ENCODE results near the gene TOMT.
A peak's percentile ranks its signal among the peaks of the same experiment; 100 is the strongest.

TOMT gene, protein sequence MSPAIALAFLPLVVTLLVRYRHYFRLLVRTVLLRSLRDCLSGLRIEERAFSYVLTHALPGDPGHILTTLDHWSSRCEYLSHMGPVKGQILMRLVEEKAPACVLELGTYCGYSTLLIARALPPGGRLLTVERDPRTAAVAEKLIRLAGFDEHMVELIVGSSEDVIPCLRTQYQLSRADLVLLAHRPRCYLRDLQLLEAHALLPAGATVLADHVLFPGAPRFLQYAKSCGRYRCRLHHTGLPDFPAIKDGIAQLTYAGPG

DNA sequence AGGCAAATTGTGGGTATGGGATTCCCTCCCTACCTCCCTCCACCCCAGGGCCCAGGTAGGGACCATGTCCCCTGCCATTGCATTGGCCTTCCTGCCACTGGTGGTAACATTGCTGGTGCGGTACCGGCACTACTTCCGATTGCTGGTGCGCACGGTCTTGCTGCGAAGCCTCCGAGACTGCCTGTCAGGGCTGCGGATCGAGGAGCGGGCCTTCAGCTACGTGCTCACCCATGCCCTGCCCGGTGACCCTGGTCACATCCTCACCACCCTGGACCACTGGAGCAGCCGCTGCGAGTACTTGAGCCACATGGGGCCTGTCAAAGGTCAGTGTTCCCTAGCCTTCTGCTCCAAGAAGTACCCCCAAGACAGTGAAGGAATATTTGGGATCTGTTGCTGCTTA is at the start of gene TOMT:
TSS of gene TOMT (plus strand) at position 37 of the 400 bp plus-strand sequence. CDS start at position 65, 28 bp downstream.
- no peak for DNase-seq (ENCODE audit: low spot score)

DNA sequence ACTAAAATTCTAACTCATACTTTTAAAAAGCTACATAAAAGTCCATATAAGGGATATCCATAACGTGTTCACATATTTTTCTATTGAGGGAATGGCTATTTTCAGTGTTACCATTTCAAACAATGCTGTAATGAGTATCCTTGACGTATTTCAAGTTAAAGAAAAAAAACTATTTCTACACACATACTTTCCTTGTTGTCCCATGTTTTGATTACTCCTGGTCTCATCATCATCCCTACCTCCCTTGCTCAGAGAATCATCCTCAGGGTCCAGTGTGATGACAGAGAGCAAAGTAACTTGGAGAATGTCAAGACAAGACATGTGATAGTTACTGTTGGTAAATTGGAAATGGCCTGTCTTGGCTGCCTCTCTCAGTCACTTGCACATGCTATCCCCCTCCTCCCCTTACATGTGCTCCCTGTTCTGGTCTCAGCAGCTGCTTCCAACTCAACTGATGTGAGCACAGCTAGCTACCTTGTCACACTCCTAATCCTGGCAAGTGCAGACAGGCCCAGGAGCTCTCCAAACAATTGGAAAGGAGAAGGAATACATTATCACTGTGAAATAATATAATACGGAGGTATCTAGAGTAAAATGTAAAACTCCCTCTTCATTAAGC is 47.2 kb upstream of the TOMT start:
- DNase-seq (ENCODE audit: low spot score) = no peak

DNA sequence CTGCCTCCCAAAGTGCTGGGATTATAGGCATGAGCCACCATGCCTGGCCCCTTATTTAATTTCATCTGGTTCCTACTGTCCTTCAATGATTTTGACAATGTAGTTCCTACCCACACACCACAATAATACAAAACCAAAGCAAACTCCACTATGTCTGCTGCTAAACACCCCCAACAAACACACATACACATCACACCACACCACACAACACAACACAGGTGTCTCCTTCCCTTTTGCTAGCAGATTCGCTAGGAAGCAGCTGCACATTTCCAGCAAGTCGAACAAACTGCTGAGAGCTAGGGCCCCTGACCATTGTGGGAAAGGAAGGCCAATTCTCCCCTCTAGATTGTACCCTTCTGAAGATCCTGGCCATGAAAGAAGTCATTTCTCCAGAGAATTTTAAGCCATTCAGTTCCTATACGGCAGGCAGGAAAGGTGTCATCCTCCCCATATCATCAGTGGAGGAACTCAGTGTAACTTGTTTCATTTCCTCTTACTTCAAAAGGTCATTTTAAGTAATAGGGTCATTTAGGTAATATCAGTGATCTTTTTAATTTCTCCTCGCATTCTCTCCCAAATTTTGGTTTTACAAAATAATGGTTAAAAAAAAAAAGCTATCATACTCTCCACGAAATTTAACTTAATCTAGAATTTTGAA is 43.9 kb upstream of the TOMT start:
- no peak for DNase-seq (ENCODE audit: low spot score)

DNA sequence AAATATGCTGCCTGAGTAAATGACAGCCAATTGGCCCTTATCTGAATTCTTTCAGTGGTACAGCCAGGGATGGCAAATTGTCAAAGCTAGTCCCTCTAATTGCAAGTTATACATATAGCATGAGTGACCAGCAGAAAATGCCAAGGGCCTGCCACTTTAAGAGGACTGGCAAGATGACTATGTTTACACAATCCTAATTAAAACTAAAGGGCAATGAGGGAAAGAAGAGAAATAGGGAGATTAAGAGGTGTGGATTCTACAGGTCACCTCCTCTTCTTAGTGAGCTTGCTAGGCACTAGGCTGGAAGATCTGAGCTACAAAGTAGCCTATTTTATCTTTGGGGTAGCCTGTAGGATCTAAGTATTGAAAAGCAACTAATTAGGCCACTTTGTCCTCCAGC is 38.9 kb upstream of the TOMT start:
- no peak for DNase-seq (ENCODE audit: low spot score)

DNA sequence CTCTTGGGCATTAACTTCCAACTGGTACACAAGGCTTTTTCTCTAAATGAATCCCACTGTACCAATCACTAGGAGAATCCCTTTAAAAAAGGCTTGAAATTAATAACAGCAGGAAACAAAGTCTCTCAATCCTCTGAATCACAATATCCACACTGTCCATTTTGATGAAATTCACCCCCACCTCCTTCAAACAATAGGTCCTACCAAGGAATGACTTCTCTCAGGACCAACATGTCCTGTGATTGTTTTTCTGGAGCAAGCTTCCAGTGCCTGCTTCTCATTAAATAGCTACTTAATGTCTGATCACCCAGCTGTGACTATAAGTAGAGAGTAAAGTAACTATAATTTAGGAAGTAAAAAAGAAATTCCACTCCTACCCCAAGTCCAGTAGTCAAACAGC is 38.5 kb upstream of the TOMT start:
- DNase-seq (ENCODE audit: low spot score) = no peak

DNA sequence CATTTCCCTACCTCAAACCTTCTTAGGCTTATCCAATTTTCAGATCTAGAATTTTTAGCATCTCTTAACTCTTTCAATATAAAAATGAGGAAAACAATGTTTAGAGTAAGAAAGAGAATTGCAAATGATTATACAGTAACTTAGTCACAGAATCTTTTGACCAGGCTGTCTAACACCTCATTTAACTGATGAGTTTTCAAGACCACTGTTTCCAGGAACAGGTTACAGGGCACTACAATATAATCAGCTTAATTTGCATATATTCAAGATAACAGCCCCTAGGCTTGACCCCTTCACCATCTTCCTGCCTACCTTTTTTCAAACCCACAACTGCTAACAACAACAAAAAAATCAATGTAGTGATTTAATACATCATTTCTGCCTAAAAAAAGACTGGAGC is 38.0 kb upstream of the TOMT start:
- DNase-seq (ENCODE audit: low spot score) = no peak

DNA sequence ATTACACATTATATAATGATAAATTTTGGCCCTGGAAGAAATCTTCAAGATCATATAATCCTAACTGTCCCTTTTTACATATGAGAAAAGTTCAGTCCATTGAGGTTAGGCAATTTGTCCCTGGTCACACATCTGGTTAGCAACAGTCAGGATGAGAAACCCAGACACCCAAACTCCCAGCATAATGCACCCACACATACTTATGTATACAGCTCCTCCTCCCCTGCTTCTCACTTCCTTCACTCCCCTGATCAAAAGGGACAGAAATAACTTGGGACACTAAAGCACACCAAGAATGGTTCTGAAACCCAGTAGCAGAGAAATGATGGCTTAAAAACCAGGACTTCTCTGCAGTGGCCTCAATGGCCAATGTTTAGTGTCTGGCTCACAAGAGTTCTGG is 36.5 kb upstream of the TOMT start:
- DNase-seq (ENCODE audit: low spot score) = no peak

DNA sequence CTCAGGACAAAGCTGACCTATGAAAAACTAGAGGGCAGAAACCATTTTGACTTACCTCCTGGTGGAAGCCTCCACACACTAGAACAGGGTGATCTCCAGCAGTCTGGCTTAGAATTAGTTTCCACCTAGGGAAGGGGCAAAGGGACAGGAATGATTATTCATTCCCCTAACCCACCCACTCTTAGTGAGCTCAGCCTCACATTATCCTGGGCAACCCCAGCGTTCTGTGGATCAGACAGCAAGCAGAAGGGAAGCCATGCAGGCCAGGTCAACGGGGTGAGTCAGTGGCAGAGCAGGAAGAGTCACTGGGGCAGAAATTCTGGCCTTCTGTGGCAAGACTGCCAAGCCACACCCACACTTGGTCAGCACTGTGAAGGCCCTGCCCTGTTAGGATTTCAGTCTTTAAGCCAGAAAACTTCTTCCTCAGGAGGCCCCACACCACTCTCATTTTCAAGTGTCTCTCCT is 35.9 kb upstream of the TOMT start:
- DNase-seq (ENCODE audit: low spot score) = no peak

DNA sequence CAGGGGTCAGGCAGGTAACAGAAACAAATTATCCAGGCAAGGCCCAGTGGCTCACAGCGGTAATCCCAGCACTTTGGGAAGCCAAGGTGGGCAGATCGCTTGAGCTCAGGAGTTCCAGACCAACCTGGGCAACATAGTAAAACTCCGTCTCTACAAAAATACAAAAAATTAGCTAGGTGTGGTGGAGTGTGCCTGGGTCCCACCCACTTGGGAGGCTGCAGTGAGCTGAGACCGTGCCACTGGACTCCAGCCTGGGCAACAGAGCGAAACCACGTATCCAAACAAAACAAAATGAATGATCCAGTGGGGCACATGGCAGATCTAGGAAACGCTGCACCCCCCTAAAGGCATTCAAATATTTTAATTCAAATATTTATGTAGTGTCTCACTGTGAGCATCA is 35.2 kb upstream of the TOMT start:
- no peak for DNase-seq (ENCODE audit: low spot score)

DNA sequence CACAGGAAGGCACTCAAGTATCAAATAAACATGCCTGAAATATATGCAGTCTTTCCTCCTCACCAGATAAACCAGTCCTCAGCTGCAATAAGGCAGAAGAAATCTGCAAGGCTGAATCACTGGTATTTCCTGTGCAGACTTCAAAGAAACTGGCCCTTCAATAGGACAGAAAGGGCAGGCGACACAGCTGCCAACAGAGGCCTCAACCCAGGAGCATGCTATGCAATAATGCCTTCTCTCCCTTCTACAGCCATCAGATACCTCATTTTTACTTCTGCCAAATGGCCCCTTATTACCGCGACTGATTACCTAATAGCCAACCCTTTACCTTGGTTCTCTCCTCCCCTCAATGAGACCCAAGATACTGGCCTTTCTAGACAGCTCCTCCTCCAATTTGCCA is 33.4 kb upstream of the TOMT start:
- DNase-seq (ENCODE audit: low spot score) = no peak

DNA sequence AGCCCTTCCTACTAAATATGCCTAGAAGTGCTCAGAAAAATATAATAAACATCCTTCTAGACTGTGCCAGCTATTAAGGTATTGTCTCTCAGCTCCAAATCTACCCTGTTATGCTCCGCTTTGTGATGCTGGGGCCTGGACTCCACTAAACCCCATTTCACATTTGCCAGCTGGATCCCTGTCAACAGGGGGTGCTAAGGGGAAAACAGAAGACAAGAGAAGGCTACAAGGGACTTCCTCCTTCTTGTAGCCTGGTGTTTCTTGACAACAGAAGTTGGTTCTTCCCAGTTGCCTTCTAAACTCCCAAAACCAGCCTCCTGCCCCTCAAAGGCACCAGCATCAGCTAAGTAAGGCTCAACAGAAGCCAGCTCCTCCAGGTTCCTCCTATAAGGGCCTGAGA is 30.6 kb upstream of the TOMT start:
- DNase-seq (ENCODE audit: low spot score) = no peak

DNA sequence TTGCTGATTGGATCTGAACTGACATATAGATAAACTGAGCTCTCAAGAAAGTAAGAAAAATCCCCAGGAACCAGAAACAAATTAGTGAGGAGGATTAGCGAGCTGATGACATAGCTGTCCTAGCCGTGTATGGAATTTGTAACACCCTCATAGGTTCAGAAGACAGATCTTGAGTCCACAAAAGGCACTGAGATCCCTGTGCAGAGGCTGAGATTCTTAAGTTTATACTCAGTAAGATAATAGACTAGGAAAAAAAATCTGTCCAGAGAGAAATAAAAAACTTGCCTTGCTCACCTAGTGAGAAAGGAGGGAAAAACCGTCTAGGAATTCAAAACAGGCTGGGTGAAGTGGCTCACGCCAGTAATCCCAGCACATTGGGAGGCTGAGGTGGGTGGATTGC is 30.0 kb upstream of the TOMT start:
- DNase-seq (ENCODE audit: low spot score) = no peak

DNA sequence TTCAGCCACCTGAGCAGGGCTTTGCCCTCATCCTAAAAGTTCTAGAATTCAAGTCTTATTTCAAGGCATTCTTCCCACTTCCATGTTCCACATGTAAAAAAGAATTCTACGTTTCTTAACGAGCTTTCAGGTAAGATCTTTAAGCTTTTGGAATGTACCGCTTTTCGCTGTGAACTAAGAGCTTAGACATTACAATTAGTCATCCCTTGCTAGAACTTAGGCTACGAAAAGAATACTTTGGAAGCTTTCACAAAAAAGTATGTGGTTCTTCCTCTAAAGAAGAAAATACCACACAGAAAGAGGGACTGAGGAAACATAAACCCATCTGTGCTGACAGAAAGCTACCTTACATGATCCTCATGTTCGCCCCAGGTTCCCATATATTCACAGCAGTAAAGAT is 27.2 kb upstream of the TOMT start:
- no peak for DNase-seq (ENCODE audit: low spot score)

DNA sequence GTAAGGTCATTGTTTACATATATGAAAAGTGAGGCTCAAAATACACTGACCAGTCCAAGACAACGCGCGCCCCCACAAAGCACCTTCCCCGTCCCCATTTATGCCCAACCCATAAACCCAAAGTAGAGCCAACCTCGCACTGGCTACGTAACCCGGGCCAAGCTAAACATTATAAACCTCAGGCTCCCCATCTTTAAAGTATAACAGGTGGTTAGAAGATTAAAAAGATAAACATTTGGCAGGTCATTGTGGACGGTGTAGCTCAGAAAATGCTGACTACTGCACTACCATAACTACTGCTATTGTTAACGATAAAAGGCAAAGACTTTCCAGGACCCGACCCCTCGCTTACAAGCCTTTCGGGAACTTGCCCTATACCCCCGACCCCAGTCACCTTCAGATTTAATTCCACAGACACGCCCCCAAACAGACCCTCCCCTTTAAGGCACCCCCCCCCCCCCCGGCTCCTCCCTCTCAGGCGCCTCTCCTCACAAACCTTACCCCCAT is 25.9 kb upstream of the TOMT start:
- peak; percentile 23 for DNase-seq (ENCODE audit: low spot score)

DNA sequence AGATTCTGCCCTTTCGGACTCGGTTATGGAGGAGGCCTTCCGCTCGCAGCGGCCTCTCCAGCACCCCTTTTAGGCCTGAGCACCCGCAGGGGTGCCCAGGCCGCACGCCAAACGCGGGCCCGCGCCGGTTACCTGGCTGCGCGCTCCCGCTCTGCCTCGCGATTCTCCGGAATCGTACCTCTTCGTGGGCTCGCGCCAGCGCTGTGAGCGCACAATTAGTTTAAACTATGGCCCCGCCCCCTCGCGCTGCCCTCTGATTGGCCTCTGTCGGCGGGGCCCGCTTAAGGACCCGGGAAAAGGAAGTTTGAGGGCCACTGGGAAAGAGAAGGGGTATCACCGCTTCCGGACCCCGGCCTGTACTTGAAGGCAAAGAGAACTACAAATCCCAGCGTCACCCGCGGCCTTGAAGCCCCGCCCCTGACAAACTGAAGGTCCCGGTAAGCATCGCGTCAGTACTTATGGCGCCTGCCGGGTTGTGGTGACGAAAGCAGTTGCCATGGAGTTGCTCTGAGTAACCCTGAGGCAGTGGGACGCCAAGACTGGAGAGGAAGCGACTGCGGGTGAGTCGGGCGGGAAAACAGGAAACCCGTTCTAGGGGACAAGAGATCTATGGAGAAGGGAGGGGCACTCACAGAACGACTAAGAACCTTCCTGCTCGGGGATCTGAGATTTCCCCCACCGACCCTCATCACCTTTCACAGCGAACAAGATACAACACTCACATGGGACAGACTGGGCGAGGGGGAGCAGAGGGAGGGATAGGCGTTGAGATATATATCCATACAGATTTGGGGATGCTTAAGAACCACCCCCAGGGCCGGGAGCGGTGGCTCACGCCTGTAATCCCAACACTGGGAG is 25.2 kb upstream of the TOMT start, which contains the start of the genes LRRC51 and NUMA1:
TSS of gene LRRC51 (plus strand) at position 525 of the 858 bp plus-strand sequence. CDS start 8,234 bp downstream, outside the sequence.
TSS of gene NUMA1 (minus strand) at position 217 of the 858 bp plus-strand sequence. CDS start 44,599 bp downstream, outside the sequence.
- DNase-seq (ENCODE audit: low spot score) = peak; percentile 71

DNA sequence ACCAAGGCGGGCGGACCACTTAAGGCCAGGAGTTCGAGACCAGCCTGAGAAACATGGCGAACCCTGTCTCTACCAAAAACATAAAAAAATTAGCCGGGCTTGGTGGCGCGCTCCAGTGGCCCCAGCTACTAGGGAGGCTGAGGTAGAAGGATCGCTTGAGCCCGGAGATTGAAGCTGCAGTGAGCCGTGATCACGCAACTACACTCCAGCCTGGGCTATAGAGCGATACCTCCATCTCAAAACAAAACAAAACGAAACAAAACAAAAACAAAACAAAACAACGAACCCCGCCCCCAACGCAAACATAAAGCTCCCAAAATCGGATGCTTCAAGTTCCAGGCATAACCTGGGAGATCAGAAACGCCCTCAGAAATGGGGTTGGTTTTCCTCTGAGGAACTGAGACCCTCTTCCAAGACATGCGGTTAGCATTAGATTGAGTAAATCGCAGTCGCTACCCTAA is 24.5 kb upstream of the TOMT start:
- DNase-seq (ENCODE audit: low spot score) = no peak

DNA sequence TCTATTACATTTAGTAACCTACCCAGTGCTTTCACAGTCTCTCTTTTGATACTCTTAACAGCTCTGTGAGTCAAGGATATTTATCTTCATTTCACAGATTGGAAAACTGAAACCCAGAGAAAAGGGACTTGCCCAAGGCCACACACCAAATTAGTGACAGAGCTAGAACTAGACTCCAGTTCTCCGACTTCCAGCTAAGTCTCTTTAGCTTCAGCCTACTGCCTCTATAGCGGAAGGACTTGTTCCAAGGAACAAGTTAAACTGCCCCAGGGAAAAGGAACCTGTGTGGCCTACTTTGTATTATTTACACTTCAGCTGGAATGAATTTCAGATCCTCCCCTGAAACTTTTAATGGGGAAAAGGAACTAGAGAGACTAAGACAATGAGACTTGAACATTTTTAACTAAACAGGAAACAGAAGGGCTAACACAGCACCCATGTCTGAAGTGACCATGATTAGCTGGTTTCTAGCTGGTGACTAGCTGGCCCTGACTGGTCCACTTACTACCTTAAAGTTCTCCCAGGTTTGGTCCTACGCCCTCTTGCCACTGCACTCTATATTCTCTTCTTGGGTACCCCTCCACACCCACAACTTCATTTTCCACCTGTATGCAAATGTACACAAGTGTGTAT is 23.8 kb upstream of the TOMT start:
- DNase-seq (ENCODE audit: low spot score) = no peak

DNA sequence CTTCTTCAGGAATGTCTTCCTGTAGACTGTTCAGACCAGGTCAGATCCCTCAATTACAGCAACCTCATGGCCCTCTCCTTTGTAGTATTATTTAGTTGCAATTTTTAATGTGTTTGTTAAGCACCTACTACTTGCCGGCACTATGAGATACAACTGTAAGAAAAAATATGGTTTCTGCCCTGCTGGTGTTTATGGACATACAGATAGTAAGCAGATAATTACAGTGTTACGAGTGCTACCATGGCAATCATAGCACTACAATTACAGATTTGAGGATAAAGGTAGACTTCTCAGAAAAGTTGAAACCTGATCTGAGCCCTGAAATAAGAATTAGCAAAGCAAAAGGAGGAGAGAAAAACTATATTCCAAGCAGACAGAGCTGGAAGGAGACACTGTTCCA is 22.3 kb upstream of the TOMT start:
- no peak for DNase-seq (ENCODE audit: low spot score)

DNA sequence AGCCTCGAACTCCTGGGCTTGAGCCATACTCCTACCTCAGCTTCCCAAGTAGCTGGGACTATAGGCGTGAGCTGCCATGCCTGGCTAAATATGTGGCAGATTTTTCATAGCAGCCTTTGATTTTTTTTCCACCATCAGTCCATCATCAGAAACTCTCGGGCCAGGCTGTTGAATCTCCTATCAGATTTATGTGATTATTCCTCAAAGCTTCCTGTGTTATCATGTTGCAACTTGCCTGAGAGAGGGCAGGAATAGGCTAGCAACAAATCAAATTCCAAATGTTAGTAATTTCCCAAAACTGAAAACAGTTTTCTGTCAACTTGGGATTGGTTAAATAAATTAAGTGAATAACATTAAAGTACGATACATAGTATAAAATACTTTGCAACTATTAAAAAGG is 21.6 kb upstream of the TOMT start:
- no peak for DNase-seq (ENCODE audit: low spot score)

DNA sequence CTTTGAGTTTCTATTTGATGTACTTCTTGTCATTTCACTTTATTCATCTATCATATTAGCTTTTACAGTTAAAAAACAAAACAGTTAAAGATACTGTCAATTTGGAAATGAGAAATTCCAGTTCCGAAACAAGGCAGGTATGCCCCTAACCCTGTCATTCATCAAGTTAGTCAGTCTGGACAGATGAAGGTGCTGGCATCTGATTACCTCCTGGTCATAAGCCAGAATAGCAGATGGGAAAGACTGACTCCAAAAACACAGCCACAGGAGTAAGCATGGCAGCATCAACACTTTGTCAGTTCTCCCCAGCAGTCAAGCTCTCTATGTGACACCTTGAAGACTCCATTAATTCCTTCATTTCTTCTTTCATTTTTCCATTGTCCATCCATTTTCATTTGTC is 20.8 kb upstream of the TOMT start:
- no peak for DNase-seq (ENCODE audit: low spot score)

DNA sequence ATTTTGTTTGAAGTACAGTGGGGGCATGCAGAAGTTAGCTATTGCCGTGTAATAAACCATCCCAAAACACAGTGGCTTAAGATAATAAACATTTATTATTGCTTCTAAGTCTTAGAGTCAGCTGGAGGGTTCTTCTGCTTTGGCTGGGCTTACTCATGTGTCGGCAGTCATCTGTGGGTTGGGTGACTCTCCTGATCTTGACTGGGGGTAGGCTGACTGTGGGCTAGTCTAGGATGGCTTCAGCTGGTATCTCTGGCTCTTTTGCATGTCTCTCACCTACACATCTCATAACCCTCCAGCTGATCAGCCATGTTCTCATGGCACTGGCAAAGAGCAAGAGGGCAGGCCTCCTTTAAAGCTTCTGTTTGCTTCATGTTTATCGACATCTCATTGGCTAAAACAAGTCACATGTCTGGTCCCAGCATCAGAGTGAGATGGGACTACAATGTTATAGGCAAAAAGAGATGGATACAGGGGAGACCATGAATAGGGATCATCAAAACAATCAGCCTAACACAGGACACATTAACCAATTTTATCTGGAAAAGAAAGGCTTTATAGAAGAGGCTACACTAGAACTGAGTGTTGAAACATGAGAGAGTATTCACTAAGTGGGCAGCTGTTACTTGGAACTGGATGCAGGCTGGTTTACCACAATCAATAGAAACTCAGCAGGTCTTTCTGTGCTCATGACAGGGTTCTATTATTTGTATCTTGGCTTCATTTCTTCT is 19.9 kb upstream of the TOMT start:
- no peak for DNase-seq (ENCODE audit: low spot score)

All from HuH-7.5 (cell line).